ENCODE results near the gene ATXN2.

DNA sequence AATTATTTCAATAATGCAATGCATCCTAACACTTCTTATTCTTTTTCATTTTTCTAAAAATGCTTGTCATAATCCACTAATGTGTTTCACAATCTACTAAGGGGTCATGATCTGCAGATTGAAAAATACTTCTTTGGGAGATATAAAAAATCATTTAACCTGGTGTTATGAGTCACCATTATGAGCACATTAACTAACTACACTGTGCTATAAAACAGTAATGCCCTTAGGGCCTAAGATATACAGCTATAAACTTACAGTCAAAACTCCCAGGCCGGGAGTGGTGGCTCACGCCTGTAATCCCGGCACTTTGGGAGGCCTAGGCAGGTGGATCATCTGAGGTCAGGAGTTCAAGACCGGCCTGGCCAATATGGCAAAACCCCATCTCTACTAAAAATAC lies 14.2 kb downstream of the ATXN2 start:
- no peak for TF ChIP-seq EZH2 (optimal IDR thresholded peaks at IDR 0.05; ENCODE audit: low read depth, low read length)
- TF ChIP-seq, protein P1, sequence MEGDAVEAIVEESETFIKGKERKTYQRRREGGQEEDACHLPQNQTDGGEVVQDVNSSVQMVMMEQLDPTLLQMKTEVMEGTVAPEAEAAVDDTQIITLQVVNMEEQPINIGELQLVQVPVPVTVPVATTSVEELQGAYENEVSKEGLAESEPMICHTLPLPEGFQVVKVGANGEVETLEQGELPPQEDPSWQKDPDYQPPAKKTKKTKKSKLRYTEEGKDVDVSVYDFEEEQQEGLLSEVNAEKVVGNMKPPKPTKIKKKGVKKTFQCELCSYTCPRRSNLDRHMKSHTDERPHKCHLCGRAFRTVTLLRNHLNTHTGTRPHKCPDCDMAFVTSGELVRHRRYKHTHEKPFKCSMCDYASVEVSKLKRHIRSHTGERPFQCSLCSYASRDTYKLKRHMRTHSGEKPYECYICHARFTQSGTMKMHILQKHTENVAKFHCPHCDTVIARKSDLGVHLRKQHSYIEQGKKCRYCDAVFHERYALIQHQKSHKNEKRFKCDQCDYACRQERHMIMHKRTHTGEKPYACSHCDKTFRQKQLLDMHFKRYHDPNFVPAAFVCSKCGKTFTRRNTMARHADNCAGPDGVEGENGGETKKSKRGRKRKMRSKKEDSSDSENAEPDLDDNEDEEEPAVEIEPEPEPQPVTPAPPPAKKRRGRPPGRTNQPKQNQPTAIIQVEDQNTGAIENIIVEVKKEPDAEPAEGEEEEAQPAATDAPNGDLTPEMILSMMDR (IDR thresholded peaks at IDR 0.05; ENCODE audit: low read length) = no peak

All from MM.1S (cell line).